Stromal cell of bone marrow (primary cell): Measurements from ENCODE around the gene PDE4D.

Experiments used
- DNase-seq: peaks from one replicate; pipeline ENCODE4 v3.0.0-alpha.2; 2012; ENCODE audit warnings: low read depth

Gene PDE4D

DNA sequence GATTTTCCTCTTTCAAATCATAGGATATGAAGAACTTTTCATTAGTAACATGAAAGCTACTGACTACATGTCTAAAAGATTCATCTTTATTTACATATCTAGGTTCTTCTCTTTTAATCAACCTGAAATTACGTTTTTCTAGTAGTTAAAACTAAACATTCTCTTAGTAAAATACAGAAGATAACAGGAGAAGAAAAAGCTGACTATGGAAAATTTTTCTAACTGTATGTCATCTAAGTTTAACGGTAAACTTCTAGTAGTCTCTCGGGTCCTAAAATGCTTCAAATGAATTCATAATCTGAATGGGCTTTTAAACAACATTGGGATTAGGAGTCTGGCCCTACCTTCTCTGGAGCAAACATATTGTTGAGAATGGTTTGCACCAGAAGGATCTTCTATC lies 151.9 kb downstream of the PDE4D start:
- DNase-seq: no peak

DNA sequence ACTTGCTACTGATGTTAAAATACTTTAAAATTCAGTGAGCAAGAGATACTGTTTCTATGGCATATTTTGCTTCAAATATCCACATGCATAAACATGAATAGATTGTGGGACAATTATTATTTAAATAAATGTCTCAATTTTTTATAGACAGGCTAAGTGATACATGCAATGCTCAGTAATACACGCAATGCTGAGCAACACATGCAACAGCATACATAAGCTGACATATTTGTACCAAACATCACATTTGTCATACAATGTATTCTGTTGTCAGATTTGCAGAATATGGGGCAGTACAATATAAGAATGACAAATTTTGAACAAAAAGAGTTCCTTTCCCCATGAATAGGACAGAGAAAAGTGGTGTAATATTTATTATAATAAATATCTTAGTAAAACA lies 155.5 kb downstream of the PDE4D start:
- no peak for DNase-seq

DNA sequence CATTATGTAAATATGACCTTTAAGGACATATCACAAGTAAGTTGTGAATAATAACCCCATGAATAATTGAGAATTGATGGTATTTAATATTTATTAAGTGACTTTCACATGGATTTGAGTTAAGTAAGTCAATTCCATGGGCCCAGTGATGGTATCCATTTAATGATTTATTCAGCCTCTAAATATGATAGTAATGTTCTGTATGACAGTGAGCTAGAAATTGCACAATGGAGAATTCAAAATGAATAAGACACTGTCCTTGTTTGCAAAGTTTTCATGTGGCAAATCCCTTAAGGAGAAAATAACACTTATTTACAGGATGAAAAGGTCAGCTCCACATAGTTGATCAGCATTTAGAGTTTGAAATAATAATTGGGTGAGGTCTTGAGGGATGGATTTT lies 160.7 kb downstream of the PDE4D start:
- no peak for DNase-seq

DNA sequence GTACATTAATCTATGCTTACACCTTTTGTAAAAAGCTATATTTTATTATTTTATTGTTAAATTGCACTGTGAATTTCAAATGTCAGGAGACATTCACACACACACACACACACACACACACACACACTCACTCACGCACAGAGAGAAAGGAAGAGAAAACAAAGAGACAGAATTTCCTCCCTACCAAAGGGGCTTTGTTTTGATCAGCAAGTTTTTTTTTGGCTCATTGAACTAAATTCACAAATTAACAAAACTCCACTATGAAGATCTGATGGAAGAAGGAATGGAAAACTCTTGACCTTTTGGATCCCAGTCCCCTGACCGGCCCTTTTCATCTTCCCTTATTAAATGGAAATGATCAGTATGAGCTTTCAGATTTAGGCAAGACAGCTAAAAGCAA lies 161.2 kb downstream of the PDE4D start:
- DNase-seq: no peak

DNA sequence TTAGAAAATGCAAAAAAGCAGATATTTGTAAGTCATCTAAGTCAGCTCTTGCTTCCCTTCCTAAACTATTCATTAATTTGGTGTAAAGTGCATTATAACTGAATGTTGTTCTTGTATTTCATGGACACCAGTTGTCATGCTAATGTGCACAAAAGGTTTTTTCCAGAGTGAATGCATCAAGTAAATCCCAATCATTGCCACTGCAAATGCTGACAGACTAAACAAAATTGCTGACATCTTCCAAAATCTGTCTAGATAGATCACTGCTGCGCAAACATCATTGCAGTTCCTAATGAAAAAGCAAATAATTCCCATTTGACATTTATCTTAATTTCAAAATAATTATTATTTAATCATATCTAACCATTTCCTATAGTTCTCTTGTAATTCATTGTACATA lies 161.7 kb downstream of the PDE4D start:
- DNase-seq: no peak

DNA sequence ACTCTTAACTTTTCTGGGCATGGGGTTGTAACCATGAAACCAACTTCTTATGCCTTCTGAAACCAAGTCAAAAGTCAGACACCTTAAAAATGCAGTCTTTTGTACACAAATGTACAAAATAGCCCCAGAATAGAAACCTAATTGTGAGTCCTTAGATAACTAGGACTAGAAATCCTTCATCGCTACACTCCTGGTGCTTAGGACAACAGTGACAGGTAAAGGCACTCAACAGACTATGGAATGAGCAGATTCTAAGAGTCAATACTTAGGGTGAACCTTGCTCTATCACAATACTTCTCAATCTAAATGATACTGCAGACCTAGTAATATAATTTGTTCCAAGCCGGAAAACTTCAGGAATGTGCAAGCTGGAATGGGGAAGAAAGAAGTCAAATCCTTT lies 163.7 kb downstream of the PDE4D start:
- DNase-seq: no peak

DNA sequence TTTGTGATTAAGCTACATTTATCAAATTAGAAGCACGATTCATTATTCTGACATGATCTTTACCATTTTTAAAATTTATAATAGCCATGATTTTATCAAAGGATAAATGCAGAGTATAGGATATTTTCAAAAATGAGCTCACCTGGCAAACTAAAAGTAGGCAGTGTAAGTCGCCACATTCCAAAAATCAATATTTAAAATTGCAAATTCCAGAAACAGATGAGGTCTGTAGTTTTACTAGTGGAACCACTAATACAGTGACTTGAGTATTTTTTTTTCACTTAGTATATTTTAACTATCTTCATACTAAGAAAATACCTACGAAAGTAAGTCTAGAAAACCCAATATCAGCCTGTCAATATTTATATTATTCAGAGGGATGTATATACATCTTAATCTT lies 164.2 kb downstream of the PDE4D start:
- DNase-seq: no peak

DNA sequence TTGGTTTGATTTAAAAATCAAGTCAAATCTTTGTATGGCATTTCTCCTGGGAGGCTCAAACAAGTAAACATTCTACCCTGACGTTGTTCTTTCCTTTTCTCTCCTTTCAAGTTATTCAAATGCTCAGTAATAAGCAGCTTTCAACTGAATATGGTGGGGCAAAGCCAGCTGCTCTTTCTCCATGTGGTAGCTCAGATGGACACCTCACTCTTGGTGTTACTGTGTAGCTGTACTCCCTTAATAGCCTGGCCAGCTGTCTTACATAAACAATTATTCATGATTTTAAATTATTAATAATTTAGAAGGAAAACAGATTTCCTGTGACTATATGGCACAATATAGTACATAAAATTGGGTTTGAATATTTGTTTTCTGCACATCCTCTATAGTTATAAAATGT lies 165.2 kb downstream of the PDE4D start:
- DNase-seq: no peak

DNA sequence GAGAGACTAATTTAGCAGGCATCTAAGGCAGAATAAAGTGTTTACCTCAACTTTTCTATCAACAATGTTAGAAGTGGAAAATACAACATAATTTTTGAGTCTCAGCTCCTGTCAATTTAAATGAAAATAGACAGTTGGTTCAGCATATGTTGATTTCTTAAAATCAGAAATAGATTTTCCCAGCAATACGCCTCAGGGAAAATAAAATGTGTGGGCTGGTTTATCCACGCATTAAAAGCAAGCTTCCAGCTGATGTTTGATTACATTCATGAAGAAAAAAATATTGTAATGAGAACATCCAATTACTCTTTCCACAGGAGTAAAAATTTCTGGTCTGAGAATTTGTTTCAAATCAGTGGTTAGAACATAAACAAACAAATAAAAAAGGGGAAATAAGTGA lies 166.3 kb downstream of the PDE4D start:
- no peak for DNase-seq

DNA sequence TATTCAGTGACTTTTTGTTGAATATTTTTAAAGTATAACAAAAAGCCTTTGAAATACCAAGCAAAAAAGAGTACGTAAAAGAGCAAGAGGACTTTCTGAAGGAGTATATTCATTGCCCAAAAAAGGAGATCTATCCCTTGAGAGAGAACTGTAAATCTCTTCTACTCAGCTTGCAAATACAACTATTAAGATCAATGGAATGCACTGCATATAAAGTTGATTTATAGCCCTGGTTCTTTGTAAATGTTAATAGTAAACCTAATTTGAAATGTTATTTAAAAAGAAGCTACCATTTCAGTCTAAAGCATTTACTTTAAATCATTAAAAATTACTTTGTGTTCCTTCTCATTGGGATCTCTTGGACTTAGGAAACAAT lies 168.1 kb downstream of the PDE4D start:
- DNase-seq: no peak

DNA sequence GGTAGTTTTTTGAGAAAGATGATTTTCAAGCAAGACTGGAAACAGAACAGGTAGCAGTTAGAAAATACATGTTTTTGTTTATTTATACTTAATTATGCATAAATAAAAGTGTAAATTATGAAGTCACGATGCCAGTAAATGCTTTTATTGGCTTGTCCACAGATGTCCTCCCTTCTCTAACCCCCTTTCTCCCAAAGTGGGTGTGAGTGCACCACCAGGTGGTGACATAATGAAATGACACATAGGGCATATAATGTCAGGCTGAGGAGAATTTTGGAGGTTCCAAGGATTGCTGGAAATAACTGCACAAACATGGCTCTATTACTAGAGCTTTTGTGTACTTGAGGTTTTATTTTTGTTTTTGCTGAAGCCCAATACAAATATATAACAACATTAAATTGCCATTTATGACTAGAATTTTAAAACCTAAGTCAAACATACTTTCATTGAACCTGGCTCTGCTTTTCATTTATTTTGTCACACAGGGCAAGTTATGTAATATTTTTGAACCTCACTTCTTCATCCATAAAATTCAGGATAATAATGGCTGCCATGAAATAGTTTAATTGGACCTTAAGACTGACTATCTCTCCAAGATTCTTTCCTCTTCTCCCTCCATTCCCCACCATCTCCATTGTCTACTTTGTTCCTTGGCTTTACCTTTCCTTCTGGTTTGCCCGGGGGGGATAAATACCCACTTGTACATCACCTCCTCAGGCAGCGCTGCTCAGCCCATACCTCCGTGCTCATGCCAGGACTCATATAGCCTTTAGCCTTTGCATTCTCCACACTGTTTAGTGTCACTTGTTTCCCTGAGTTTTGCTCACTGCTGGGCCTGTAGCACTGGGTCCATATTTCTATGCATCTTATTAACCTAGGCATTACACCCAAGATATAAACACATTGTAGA lies 168.8 kb downstream of the PDE4D start:
- no peak for DNase-seq

DNA sequence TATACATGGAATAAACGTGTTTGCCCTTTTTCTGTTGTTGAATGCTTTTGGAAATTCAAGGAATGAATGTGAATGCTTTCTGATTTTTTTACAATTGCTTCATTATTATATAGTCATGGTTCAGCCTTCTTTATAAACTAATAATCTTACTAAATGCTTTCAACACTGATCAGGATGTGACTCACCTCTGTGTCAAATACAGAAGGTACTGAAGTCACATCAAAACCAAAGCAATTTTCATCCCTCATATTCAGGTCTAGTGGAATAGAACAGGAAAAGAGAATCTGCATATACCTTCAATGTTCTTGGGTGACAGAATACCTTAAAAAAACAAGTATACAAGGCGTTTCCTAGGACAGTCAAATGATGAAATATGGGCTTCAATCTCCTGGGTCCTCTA lies 170.7 kb downstream of the PDE4D start:
- DNase-seq: no peak

DNA sequence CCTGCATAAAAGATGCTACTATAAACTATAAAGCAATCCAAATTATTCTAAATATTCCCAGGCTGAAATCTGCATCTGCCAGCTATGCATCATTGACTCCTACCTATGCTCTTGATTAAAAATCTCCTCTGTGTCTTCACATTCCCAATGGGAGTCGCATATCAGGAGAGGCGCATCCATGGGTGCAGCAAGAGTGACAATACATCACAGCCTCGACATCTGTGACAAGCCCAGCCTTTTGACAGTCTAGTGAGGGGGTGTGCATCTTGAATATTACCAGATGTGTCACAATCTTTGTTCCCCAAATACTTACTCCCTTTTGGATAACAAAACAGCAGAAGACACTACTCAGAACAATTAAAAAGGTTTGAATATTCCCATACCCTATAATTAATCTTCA lies 171.8 kb downstream of the PDE4D start:
- no peak for DNase-seq

DNA sequence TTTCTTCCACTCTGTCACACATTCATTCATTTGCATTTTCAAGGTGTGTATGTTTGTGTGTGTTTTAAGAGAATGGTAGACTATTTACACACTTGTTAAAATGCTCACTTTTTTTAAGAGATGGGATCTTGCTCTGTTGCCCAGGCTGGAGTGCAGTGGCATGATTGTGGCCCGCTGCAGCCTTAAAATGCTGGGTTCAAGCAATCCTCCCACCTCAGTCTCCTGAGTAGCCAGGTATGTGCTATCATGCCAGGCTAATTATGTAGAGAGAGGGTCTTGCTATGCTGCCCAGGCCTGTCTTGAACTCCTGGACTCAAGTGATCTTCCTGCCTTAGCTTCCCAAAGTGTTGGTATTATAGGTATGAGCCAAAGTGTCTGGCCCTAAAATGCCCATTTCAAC lies 173.5 kb downstream of the PDE4D start:
- no peak for DNase-seq

DNA sequence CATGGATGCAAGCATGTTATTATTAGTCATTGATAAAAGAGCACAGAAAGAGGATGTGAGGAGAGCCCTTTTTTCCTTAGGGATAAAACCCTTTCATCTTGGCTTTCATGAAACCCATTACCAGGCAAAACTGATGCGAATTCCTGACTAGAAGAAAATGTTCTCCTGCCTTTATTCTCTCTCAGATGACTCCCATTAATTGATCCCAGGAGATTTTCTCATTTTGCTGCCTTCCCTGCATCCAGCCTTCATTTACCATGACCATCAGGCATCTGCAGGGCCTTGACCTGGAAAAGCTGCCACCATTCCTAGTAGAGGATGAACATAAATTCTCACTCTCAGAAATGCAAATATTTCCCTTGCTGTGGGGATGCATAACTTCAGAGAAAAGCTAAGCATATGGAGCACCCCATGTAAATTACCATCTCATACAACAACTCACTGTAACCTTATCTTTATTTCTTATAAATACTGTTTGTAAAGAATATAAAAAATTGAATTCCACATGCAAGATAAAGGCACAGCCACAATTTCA lies 176.5 kb downstream of the PDE4D start:
- no peak for DNase-seq

DNA sequence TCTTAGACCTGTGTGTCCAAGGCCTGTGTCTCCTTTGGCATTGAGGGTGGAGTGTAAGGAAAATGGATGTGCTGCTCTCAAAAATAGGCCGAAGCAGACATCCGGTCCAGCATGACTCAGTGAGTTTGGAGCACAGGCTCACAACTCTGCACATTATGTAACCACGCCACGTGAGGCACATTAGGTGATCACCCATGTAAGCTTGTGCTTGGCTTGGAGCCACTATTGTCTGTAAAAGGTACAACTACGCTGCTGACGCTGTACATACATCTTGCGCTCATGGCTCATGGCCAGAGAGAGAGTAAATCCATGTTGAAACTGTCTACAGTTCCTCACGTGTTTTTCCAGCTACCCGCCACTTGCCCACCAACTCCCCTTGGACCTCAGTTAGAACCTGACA lies 177.5 kb downstream of the PDE4D start:
- no peak for DNase-seq

DNA sequence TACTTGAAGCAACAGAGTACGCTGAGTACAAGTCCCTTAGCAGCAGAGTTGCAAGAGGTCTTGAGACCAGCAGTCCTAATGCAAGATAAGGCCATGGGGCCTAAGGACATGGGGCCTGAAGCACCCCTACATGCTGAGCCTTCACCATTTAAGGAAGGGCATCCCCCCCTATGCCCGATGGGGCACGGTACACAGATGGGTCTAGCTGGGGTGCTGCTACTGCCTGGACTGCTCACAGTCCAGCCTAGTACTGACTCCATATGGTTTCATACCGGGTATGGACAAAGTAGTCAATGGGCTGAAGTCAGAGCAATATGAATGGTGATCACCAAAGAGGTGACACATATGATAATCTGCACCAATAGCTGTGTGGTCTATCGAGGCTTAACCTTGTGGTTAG lies 178.3 kb downstream of the PDE4D start:
- DNase-seq: no peak

DNA sequence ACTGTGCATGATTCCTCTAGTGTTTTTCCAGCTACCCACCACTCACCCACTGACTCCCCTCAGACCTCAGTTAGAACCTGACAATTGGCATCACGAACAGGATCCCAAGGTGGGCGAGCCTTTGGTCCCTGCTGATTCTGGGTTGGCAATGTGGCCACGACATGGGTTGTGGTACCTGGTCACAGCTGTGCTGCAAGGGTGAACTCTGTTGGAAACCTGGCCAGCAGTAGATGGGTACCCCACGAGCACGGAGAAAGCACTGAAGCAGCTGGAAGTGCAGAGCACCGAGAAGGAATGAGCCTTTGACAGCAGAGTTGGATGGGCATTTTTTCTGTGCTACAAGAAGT lies 180.1 kb downstream of the PDE4D start:
- no peak for DNase-seq

DNA sequence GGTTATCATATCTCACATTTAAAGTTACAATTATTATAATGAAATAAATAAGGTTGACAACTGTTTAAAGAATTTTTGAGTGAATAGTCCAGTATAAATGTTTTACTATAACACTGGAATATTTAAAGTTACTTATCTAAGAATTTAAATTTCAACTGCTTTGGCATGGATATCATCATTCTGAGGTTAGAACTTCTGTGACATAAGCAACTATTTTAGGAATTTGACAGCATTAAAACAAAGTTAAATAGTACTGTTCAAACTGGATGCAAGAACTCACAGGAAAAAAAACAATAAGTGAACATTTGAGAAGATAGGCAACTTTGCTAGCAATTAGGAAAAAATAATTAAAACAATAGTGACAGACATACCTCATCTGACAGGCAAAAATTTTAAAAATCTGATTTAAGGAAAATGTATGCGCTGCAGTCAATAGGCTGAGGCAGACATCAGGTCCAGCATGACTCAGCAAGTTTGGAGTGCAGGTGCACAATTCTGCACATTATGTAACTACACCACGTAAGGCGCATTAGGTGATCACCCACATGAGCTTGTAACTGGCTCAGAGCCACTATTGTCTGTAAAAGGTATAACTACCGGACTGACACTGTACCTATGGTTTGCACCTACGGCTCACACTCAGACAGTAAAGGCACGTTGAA lies 180.6 kb downstream of the PDE4D start:
- DNase-seq: no peak

DNA sequence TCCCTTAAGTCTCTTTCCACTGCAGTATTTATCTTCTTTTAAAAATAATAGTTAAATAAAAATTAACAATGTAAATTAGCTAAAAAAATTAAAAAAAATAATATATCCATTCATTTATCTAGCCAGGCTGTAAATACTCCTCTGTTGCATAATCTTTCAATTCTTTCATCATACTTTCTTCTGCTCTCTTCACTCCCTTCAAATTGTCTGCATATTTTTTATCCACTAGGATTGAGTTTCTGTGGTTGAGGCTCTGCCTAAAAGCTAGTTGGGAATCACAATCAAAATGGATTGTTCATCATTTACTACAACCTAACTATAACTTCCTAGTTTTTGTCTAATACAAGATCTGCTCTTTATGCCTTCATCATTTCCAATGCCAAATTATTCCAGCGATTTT lies 182.2 kb downstream of the PDE4D start:
- DNase-seq: no peak

DNA sequence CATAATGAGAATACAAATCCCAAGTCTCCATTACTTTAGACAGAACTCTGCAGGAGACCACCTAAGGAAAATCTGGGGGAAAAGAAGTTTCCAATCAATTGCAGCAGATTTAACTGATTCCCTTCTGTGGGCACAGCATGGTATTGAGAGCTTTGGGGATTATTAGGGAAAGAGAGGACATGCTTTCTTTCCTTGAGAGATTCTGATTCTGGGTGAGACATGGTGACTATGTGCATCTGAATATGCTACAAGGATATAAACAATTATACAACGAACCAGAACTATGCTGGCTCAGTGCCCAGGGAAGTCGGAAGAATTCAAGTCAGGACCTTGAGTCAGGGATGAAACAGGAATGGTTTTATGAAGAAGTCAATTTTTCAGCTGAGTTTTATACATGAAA lies 183.7 kb downstream of the PDE4D start:
- DNase-seq: peak; percentile 12

DNA sequence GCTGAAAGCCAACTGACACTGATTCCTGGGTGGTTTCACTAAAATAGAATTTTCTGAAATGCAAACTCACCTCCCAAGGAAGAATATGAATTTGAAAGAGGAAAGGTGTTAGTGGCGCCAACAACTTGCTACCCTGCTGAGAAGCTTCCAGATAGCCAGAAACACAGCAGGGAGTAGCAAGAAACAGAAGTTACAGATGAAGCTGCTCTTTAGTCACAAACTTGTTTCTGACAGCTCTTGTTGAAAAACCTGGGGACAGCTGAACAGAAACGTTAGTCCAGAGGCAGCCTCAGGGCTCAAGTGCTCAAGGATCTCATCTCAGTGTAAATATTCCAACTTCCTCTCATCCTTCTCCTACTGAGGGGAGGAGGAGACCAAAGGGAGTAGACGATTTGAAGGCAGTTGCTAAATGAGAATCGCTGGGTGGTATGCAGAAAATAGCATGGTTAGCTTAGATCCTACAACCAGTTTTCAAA lies 184.1 kb downstream of the PDE4D start:
- DNase-seq: no peak

DNA sequence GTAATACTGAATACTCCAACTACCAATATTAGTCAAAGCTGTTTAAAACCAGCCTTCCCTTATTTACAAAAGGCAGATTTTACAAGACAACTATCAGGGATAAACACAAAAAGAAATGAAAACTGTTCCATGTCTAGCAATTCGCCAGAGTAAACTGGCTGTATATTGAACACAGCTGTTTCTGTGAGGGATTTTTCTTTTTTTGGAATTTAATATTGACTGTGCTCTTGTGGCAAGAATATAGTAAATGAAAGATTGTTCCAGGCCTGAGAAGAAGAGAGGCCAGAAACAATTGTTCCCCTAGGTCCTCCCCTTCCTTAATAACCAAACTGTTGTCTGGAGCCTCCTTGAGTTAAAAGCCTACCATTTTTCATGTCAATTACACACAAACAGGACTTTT lies 188.6 kb downstream of the PDE4D start:
- no peak for DNase-seq

DNA sequence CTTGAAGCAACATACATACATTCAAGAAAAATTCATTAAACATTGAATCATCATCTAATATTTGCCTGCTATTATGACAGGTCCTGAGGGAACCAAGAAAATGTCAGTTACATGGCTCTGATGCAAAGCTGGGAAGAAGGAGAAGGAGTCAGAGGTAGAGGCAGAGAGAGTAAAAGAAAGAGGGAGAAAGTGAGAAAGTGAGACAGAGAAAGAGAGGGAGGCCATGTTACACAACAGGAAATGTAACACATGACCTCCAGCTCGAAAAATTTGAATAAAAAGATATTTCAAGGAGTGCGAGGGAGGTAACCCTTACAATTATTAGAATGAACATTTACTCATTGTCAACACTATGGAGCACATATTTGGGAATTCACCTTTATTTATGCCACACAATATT lies 189.7 kb downstream of the PDE4D start:
- no peak for DNase-seq
